ENCODE data around the gene IL4.

Gene IL4

DNA sequence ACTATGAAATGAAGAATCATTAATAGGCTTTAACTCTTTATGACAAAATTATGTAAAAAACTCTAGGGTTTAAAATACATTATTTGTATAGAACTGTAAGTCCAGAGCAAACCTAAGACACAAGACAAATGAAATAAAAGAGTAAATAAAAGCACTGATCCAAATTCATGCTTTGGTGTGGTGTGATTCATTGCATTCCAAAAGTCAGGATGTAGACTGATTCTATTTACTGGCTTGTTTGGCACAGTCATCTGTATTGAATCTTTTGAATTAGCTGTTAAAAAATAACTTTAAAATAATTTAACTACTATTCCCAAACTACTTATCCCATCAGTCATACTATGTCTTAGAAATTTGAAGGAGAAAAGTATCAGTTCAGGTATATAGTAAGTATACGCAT, 31.1 kb downstream of the IL4 start:
- DNase-seq: no peak

DNA sequence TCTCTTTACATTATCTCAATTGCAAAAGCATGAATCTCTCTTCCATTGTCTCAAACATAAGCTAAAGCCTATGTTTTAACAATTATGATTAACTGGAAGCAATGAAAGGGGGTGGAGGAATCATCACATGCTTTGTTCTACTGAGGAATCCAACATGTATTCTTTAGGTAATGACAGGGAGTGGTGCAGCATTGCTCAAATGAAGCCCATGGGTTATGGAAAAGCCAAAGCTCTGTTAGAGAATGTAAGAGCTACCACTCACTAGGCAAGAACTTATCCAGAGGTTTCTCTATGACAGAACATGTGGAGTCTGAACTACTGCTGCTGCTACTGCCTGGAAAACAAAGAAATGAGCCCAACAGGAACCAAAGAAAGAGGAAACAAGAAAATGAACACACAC, 34.9 kb downstream of the IL4 start:
- no peak for DNase-seq

DNA sequence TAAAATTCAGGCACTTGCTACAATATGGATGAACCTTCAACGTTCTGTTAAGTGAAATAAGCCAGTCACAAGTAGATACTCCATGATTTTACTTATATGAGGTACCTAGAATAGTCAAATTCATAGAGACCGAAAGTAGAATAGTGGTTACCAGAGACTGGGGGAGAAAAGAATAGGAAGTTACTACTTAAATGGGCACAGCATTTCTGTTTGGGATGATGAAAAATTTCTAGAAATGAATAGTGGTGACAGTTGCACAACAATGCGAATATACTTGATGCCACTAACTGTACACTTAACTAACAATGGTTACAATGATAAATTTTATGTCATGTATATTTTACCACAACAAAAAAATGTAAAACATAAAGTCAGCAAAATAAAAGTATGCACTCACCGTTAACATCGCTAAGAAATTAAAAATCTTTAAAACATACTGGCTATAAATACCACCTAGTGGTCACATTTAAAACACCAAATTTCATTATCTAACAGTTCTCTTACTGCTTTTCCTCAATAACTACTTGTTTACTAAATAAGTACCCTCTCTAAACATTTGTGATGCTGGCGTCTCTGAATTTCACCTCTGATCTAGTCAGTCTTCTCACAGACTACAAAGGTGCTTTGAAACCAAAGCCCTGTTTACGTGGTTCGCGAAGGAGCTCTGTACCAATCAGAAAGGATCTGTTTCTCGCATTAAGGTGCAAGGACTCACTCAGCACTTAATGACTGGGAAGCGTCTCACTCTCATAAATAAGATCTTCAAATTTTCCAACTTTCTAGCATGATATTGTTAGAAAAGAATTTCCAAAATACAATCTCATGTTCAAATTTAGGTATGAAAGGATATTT, 40.9 kb downstream of the IL4 start:
- DNase-seq: no peak

DNA sequence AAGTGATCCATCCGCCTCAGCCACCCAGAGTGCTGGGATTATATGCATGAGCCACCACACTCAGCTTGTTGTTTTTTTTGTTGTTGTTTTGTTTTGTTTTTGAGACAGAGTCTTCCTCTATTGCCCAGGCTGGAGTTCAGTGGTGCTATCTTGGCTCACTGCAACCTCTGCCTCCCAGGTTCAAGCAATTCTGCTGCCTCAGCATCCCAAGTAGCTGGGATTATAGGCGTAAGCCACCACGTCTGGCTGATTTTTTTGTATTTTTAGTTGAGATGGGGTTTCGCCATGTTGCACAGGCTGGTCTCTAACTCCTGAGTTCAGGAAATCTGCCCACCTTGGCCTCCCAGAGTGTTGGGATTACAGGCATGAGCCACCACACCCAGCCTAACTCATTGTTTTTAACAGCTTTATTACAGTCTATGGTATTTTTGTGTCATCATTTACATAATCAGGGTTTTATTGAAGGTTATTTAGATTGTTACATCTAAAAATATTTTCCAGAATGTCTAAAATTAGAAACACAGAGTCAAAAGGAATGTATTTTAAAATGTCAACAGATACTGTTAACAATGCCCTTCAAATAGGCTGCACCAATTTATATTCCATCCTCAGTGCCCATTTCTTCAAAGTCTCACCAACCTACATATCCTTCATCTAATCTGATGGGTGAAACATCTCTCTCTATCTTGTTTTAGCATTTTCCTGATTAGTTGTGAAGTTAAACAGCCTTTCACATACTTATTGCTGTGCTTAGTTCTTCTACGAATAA, 44.9 kb downstream of the IL4 start:
- no peak for DNase-seq

DNA sequence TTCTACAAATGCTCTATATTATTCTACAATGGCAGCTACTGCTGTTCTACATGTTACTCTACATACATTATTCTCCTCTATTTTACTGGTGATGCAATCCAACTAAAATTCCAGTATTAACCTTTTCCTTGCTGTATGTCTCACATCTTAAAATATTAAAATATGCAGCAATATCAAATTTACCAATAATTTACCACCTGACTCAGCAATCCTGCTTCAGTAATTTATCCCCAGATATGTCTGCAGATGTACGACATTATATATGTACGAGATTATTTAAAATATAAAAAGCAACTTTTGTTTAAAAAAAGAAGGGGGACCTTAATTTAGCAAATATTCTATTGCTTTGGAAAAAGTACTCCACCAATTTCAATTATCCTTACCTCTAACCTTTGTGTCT, 52.0 kb downstream of the IL4 start:
- no peak for DNase-seq

DNA sequence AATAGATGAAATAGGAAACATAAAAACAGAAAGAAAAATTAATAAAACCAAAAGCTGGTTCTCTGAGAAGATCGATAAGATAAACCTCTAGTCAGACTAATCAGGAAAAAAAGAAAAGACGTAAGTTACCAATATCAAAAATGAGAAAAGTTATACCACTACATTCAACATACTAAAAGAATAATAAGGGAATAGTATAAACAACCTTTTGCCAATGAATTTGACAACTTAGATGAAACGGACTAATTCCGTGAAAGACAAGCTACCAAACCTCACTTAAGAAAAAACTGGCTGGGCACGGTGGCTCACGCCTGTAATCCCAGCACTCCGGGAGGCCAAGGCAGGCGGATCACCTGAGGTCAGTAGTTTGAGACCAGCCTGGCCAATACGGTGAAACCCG, 56.1 kb downstream of the IL4 start:
- DNase-seq: no peak

Data from activated CD8-positive, alpha-beta memory T cell treated with anti-CD3 and anti-CD28 coated beads, Interleukin-2, amount 50 U/mL, for 48 hours (primary cell).